ENCODE measurements around the gene MMEL1. TPM values are rescaled to one million over a fixed set of nuclear protein-coding genes. Genes with fewer than 3 reads are reported as not detected.
A peak's percentile ranks its signal among the peaks of the same experiment; 100 is the strongest.

MMEL1 gene
- total and polyA plus RNA-seq, 2 donors: 2.6 to 4.2 TPM

DNA sequence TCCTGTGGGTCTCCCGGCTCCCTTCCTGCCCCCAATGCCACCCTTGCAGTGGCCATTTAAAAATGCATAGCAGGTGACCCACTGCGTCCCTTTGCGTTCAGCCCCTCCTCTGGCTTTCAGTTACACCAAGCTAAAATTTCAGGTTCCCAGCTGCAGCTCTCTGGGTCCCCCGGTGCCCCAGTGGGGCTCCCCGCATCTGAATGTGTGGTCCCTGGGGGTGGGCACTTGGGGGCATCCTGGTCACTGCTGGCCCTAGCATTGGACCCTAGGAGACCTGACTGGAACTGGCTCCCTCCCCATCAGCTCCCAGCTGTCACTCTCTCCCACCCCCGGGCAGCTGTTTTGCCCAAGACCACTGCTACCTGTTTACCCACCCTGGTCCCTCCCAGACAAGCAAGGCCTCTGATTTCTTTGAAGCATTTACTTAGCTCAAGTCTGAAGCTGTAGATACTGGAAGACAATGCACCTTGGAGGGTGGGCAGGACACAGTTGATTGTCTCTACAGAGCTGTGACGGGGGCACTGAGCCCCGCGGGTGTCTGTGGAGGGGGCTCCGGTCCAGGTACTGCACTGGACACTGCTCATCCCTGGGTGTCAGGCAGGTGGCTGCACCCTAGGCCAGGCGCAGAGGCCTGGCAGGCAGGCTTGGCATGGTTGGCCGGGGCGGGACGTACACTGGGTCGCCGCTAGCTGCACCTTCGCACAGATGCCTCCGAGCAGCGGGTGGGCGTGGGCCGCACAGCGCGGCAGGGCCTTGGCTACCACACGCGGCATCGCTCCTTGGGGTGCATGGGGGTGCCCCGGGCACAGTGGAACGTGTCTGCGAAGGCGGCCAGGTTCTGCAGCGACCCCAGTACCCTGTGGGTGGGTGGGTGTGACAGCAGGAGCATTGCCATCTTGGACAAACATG is 42.3 kb downstream of the MMEL1 start:
- DNase-seq (ENCODE audit: extremely low spot score): no peak
- H3K36me3 ChIP-seq (ENCODE audit: insufficient read depth): no peaks in the 10 kb centered on the region
- no peak overlapping the region for H3K4me3 ChIP-seq (ENCODE audit: low read depth, low read length)
- 96% methylated on average over 31 of the region's 31 CpGs for WGBS
- no peak overlapping the region for H3K27ac ChIP-seq (ENCODE audit: low read depth)
- no peaks in the 10 kb centered on the region for H3K4me1 ChIP-seq (ENCODE audit: insufficient read depth)

- no peaks in the 10 kb centered on the region for H3K36me3 ChIP-seq (ENCODE audit: insufficient read depth)
- DNase-seq (ENCODE audit: extremely low spot score): no peak
- no peak overlapping the region for H3K27ac ChIP-seq (ENCODE audit: low read depth)
- H3K4me3 ChIP-seq (ENCODE audit: low read depth, low read length): no peak overlapping the region
- 95% methylated on average over 25 of the region's 25 CpGs for WGBS
- H3K4me1 ChIP-seq (ENCODE audit: insufficient read depth): no peaks in the 10 kb centered on the region
Observed at GRCh38 chr1:2589431-2590232, 43.2 kb downstream of the MMEL1 start.

- no peak for DNase-seq (ENCODE audit: extremely low spot score)
- Histone ChIP-seq H3K4me1 (ENCODE audit: insufficient read depth) (no peaks in the 10 kb centered on the region), H3K27ac (ENCODE audit: low read depth) (no peak overlapping the region)
Observed at GRCh38 chr1:2588661-2589430, 44.0 kb downstream of the MMEL1 start.

GRCh38 chr1:2587860-2588571 is 44.8 kb downstream of the MMEL1 start:
- no peak overlapping the region for H3K4me3 ChIP-seq (ENCODE audit: low read depth, low read length)
- DNase-seq (ENCODE audit: extremely low spot score): no peak
- 85% methylated on average over 19 of the region's 19 CpGs for WGBS

More at GRCh38 chr1:2588661-2589430, 44.0 kb downstream of the MMEL1 start:
- Histone ChIP-seq H3K36me3 (ENCODE audit: insufficient read depth) (no peaks in the 10 kb centered on the region), H3K4me3 (ENCODE audit: low read depth, low read length) (no peak overlapping the region)
- WGBS: 89% methylated on average over 23 of the region's 23 CpGs

GRCh38 chr1:2587071-2587859 is 45.6 kb downstream of the MMEL1 start:
- Histone ChIP-seq H3K4me3 (ENCODE audit: low read depth, low read length) (peak overlapping the region; percentile 73), H3K27ac (ENCODE audit: low read depth) (no peak overlapping the region), H3K36me3 (ENCODE audit: insufficient read depth) (no peaks in the 10 kb centered on the region), H3K4me1 (ENCODE audit: insufficient read depth) (no peaks in the 10 kb centered on the region)
- DNase-seq (ENCODE audit: extremely low spot score): no peak
- 10% methylated on average over 52 of the region's 52 CpGs for WGBS

More at GRCh38 chr1:2587860-2588571, 44.8 kb downstream of the MMEL1 start:
- Histone ChIP-seq H3K36me3 (ENCODE audit: insufficient read depth) (no peaks in the 10 kb centered on the region), H3K27ac (ENCODE audit: low read depth) (no peak overlapping the region), H3K4me1 (ENCODE audit: insufficient read depth) (no peaks in the 10 kb centered on the region)

DNA sequence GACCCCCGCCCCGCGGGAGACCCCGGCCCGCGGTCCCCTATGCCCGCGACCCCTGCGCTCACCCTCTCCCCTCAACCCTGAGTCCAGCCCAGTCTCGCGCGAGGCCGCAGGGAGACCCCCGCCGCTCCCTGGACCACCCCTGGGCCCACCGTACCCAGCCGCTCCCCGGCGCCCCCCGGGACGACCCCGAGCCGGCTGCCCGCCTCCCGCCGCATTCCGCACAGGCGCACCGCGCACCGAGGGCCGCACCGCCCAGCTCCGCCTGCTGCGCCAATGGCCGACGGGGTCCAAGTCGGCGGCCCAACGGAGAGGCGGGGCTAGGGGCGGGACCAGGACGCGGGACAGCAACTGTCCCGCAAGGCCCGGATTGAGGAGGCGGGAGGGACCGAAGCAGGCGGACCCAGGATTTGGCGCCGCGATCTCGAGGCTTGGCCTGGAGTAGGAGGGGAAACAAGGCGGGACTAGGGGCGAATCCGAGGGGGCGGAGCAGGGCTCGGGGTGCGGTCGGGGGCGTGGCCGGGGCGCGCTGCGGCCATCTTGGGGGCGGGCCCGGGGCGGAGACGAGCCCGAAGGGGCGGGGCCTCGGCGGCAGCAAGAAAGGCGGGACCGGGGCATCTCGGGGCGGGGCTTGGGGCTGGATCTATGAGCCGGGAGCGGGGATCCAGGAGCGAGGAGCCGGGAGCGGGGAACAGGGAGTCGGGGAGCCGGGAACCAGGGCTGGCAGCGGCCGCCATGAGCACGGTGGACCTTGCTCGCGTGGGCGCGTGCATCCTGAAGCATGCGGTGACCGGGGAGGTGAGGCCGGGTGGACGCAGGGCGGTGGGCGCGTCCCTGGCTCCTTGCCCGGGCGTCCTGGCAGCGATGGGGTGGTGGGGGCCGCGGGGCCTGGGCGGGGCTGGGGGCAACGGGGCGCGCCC is 46.4 kb downstream of the MMEL1 start, which contains the start of gene PRXL2B:
Gene PRXL2B, plus strand, starts transcription at position 624 of the 917 bp plus-strand sequence. Its CDS starts 109 bp downstream, at position 733.
- no peaks in the 10 kb centered on the region for H3K4me1 ChIP-seq (ENCODE audit: insufficient read depth)
- no peaks in the 10 kb centered on the region for H3K36me3 ChIP-seq (ENCODE audit: insufficient read depth)
- peak; percentile 96 for DNase-seq (ENCODE audit: extremely low spot score)
- H3K4me3 ChIP-seq (ENCODE audit: low read depth, low read length): peak within 1 kb of the TSS; percentile 73
- WGBS: under 1% methylated on average over 107 of the region's 107 CpGs
- H3K27ac ChIP-seq (ENCODE audit: low read depth): peak within 1 kb of the TSS; percentile 92

DNA sequence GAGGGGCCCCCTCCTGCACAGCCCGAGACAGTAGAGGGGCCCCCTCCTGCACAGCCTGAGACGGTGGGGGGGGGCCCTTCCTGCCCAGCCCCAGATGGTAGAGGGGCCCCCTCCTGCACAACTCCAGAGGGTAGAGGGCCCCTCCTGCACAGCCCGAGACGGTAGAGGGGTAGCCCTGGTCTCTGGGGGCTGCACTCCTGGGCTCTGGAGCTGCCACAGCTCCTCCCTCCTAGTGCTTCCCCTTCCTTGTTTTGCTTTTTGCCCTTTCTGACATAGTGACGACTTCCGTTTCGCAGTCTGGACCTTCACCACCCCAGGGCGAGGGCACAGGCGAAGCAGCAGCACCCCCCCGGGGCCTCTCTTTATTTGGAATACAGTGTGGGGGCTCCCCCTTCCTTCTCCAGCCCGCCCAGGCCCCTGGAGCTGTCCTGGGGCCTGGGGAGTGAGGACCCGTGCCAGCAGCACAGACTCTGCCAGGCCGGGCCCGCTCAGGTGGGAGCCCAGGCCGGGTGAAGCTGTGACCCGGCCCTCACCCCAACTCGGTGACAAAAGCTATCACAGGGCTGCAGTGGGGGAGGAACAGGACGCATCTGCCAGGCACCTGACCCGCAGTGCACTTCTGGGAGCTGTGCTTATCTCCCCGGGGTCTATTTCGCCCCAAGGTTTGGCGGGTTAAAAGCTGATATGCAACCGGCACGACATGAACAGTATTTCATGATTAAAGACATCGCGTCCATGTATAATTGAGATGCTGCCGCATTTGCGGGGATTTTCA is 47.3 kb downstream of the MMEL1 start:
- under 1% methylated on average over 28 of the region's 28 CpGs for WGBS
- Histone ChIP-seq H3K27ac (ENCODE audit: low read depth) (peak overlapping the region; percentile 92), H3K36me3 (ENCODE audit: insufficient read depth) (no peaks in the 10 kb centered on the region), H3K4me3 (ENCODE audit: low read depth, low read length) (peak overlapping the region; percentile 73), H3K4me1 (ENCODE audit: insufficient read depth) (no peaks in the 10 kb centered on the region)
- DNase-seq (ENCODE audit: extremely low spot score): no peak

GRCh38 chr1:2584686-2585317 is 48.0 kb downstream of the MMEL1 start:
- DNase-seq (ENCODE audit: extremely low spot score): no peak
- WGBS: 25% methylated on average over 12 of the region's 12 CpGs
- Histone ChIP-seq H3K4me3 (ENCODE audit: low read depth, low read length) (peak overlapping the region; percentile 73), H3K4me1 (ENCODE audit: insufficient read depth) (no peaks in the 10 kb centered on the region), H3K36me3 (ENCODE audit: insufficient read depth) (no peaks in the 10 kb centered on the region), H3K27ac (ENCODE audit: low read depth) (peak overlapping the region; percentile 92)

DNA sequence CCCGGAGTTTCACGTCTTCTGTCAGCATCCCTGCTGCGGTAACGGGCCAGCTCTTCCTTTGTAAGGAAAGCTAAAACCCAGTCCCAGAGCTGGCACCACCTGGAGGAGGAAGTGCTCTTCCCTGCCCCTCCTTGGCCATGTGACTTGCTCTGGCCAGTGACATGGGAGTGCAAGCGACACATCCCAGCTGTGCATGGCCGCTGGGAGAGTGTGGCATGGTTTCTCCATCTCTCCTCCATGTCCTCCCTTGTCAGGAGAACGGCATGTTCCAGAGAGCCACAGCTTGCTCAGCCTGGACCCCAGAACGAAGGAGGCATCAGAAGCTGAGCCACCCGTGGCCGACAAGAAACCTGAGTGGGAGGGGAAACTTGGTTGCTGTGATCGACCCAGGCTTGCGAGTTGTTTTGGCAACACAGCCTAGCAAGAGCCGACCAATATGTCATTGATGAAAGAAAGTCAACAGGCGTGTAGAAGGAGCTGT is 48.9 kb downstream of the MMEL1 start:
- Histone ChIP-seq H3K36me3 (ENCODE audit: insufficient read depth) (no peaks in the 10 kb centered on the region), H3K27ac (ENCODE audit: low read depth) (no peak overlapping the region), H3K4me1 (ENCODE audit: insufficient read depth) (no peaks in the 10 kb centered on the region), H3K4me3 (ENCODE audit: low read depth, low read length) (no peak overlapping the region)
- WGBS: 39% methylated on average over 14 of the region's 14 CpGs
- DNase-seq (ENCODE audit: extremely low spot score): no peak

DNA sequence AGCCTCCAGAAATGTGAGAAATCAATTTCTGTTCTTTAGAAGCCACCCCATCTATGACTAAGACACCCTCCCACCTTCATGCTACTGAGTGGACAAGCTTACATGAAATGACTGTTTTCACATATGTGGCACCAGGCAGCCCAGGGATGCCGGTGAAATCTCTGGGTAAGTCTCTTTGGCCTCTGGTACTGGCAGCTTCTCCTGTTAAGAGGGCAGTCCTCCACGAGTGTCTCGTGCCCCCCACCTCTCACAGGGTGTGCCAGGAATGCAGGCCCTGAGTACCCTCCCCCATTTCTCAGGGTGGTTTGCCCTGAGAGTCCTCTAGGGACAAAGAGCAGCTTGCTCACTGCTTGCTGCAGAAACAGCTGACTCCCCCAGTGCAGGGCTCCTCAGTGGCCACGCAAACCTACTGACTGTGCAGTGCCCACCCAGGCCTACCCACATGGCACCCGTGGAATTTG is 49.5 kb downstream of the MMEL1 start:
- DNase-seq (ENCODE audit: extremely low spot score): no peak
- 65% methylated on average over 5 of the region's 5 CpGs for WGBS
- Histone ChIP-seq H3K4me3 (ENCODE audit: low read depth, low read length) (no peak overlapping the region), H3K4me1 (ENCODE audit: insufficient read depth) (no peaks in the 10 kb centered on the region), H3K36me3 (ENCODE audit: insufficient read depth) (no peaks in the 10 kb centered on the region), H3K27ac (ENCODE audit: low read depth) (no peak overlapping the region)
